Activated effector memory CD4-positive, alpha-beta T cell treated with Interleukin-2 at 50 U/mL for 16 hours (primary cell): ENCODE results near the gene ALDH1L1.
"Not testable (repeated sequence)": the region's sequence is repeated elsewhere in the genome, so short reads cannot be mapped to it uniquely, and the experiment has no call there.

Source experiments
- DNase-seq: peaks from one replicate; pipeline ENCODE4 v3.0.0-alpha.2; 2020

Gene ALDH1L1

DNA sequence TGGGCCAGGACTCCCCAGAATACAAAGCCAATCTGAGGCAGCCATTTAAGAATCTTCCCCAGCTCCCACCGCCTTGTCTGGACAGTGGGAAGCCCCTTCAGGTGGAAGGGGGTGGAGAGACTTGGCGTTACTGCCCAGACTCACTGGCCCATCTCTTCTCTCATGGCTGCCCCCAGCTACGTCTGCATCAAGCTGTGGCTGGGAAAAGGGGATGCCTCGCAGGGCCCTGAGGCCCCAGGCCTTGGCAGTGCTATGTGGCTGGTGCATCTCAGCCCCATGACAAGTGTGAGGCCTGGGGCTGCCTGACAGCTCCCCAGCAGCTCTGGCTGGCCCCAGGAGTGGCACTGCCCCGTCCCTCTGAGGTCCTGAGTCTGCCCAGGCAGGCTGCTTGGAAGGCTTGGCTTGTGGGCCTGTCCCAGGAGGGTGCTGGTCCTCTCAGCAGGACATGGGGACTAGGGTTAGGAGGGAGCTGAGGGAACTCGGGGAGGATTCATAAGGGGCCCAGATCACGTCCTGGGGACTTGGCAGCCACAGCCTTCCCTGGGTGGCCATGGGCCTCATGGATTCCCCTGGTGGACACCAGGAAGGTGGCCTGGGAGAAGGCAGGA lies 76.3 kb downstream of the ALDH1L1 start:
- no peak for DNase-seq

DNA sequence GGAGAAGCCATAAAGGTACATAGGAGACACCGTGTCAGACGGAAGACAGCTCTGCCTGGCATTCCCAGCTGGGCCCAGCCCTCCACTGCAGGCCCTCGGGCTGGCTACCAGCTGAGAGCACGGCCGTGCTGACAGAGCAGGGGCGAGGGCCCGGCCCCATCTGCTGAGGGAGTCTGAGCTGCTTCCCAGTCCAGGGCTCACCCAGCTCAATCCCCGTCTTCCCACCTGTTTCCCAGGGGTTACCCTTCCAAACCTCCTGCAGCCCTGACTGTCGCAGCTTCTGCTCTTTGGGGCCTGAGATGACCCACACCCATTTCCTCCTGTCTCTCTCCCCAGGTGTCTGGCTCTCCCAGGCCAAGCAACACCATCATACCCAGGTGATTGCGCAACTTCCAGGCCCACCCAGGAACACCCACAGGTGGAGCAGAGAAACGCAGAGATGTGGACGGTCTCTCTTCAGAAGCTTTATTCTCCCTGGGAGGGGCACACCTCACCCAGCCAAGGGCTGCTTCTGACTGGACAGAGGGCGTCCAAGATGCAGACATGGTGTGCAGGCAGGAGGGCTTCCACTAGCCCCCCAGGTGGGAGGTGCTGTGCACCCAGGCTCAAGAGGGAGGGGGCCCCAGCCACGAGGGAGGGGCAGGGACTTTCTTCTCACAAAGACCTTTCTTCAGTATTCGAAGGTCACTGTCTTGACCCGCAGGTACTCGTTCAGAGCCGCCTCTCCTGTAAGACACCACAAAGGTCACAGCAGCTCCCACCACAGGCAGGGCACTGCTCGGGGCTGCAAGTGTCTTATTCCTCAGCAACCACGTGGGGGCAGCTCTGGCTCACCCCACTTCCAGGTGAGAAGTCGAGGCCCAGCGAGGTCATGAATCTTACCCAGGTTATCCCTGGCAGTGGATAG lies 77.0 kb downstream of the ALDH1L1 start:
- no peak for DNase-seq

GRCh38 chr3:126102530-126102951 lies 77.8 kb downstream of the ALDH1L1 start:
- no peak for DNase-seq

- DNase-seq: no peak
These were observed 78.4 kb downstream of the ALDH1L1 start for GRCh38 chr3:126102011-126102410.

GRCh38 chr3:126101521-126101982 lies 78.8 kb downstream of the ALDH1L1 start:
- DNase-seq: no peak

DNA sequence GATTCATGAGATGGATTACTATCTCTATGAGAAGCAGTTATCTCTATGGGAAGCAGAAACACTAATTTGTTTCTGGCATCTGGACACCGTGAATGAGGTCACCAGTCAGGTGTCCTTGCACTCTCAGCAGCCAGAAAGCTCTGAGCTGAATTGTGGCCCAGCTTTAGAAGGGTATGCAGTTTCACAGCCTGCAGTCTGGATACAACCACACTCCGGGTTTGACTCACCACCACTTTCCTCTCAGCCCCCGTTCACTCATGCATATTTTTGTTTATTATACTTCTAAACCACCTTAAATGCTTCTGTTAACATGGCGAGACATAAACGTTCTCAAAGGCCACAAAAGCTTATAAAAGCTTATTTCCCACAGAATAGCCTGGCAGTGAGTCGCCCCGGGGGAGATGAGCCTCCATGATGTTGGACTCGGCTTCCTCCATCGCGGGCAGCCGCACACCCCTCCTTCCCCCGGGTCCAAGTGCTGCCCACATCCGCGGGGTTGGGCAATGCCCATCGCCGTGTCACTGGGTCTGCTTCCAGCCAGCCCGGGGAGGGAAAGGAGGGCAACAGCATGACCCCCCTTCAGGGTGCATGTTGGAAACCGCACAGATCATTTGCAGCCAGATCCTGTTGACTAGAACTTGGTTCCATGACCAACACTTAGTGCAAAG lies 79.6 kb downstream of the ALDH1L1 start:
- no peak for DNase-seq

DNA sequence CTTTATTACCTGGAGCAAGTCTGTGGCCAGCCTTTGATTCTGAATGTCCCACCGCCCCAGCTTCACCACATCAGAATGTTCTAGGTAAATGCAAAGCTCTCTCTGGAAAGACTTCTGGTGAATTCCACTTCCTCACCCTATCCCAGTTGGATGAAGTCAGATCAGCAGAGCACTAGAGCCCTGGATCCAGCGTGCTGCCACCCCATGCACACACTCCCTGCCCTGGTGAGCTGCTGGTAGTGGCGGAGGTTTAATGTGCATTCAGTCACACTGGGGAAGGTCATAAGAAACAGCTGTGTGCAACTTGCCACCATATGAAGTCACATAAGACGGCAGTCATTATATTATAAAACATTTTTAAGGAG lies 80.1 kb downstream of the ALDH1L1 start:
- DNase-seq: no peak

- DNase-seq: no peak
These were observed 82.0 kb downstream of the ALDH1L1 start for GRCh38 chr3:126098391-126098858.

DNA sequence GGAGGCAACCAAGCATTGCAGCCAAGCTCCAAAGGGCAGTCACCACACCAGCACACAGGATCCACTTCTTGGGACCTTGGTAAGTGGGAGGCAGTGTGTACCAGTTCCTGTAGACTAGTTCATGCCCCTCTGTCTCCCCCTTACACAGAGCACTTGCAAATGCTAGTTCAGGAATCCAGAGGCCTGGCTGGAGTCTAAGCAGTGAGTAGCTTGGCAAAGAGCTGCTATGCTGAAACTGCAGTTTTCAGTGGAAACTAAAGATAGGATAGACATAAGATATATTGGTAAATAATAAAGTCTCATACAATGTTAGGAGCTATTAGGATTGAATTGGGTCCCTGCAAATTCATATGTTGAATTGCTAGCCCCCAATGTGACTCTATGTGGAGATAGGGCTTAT lies 82.6 kb downstream of the ALDH1L1 start:
- no peak for DNase-seq

- DNase-seq: not testable (repeated sequence)
These were observed 84.1 kb downstream of the ALDH1L1 start for GRCh38 chr3:126096274-126096673.

- not testable (repeated sequence) for DNase-seq
These were observed 88.3 kb downstream of the ALDH1L1 start for GRCh38 chr3:126092128-126092527.

GRCh38 chr3:126087552-126088175 lies 92.7 kb downstream of the ALDH1L1 start:
- no peak for DNase-seq

DNA sequence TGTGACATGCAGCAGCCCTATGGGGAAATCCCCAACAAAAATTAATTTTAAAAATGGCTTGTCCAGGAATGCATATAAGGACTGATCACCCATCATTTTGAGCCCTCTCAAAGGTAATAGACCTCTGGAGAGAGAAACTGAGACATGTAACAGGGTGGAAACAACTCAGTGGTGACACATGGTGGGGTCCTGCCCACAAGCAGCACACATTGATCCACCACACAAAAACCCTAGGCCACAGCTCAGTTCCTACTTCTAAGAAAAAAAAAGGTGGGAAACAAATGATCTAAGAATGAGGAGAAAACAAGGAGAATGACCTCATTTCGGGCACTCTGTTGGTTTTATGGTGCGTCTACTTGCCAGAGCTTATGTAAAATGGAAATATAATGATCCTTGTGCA lies 94.5 kb downstream of the ALDH1L1 start:
- DNase-seq: no peak

GRCh38 chr3:126085276-126085675 lies 95.1 kb downstream of the ALDH1L1 start:
- DNase-seq: no peak

DNA sequence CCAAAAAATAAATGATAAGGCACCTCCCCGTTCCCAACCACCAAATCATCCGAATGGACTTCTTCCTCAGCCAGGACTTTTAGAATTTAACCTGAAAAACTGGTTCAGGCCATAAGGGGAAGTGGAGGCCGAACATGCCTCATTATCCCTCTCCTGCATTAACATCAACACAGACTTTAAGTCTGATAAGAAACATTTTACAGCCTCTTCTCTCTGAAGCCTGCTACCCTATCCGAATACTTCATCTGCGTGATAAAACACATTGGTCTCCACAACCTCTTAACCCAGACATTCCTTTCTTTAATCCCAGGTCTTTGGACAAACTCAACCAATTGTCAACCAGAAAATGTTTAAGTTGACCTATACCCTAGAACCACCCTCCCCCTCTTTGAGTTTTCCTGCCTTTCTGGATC lies 95.6 kb downstream of the ALDH1L1 start:
- no peak for DNase-seq

- DNase-seq: peak; percentile 81
These were observed 96.2 kb downstream of the ALDH1L1 start, which contains the start of gene SLC41A3 for GRCh38 chr3:126083913-126084767. SLC41A3 (minus strand) TSS chr3:126084124; CDS start chr3:126068219, 15,905 bp downstream.

DNA sequence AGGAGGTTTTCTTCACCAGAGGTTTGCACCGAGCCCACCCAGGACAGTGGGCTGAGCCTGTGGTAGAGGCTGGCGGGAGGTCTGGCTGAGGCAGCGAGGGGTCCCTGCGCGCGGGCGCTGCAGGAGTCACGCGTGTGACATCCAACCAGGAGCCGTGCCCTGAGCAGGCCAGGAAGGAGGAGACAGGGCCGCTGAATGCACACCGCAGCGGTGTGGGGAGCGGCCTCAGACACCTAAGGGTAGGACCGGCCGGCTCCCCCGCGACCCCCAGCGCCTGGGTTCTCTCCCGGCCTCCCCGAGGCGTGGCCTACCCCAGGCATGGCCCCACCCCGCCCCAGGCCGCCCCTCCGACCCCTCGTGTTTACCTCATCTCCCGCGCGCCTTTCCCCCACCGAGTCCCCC lies 96.9 kb downstream of the ALDH1L1 start:
- DNase-seq: peak; percentile 34

DNA sequence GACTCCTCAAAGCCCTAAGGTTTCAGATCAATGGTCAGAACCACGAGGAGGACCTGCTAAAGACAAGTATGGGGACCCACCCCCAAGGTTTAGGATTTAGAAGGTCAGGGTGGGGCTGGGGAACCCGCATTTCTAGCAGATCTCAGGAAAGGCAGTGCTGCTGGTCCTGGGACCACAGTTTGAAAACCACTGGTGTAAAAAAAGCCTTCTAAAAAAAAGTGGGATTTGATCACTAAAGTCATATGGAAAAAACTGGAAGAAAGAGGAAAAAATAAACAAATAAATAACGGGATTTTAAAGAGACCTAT lies 97.3 kb downstream of the ALDH1L1 start:
- DNase-seq: no peak

DNA sequence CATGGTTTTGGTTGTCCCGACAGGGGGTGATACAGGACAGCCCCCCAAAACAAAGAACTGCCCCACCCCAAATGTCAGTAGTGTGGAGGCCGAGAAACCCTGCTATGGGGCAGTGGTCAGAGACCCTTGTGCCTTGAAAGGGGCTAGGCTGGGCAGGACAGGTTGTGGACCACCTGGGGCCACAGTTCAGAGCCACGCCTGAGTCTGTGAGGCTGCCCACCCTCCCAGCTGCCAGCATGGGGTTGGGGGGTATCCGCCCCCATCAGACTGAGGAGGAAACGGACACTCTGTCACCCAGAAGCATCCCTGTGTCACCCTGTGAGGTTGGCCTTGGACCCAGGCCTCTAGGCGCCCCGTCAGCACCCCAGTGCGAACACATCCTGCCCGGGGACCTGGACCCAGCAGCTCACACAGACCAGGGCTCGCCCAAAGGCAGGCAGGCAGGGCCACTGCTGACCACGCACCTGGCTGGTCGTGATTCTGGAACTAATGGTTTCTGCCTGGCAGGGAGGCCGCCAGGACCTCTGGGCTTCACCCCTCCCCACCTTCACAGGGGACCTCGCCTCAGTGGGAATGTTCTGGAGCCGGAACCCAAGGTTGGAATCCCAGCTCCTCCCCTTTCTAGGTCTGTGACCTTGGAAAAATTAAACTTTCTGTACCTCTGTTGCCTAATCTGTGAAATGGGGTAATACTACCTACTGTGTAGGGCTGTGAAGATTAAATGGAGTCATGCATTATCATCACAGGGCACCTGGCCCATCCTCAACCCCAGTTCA lies 97.8 kb downstream of the ALDH1L1 start:
- DNase-seq: no peak

DNA sequence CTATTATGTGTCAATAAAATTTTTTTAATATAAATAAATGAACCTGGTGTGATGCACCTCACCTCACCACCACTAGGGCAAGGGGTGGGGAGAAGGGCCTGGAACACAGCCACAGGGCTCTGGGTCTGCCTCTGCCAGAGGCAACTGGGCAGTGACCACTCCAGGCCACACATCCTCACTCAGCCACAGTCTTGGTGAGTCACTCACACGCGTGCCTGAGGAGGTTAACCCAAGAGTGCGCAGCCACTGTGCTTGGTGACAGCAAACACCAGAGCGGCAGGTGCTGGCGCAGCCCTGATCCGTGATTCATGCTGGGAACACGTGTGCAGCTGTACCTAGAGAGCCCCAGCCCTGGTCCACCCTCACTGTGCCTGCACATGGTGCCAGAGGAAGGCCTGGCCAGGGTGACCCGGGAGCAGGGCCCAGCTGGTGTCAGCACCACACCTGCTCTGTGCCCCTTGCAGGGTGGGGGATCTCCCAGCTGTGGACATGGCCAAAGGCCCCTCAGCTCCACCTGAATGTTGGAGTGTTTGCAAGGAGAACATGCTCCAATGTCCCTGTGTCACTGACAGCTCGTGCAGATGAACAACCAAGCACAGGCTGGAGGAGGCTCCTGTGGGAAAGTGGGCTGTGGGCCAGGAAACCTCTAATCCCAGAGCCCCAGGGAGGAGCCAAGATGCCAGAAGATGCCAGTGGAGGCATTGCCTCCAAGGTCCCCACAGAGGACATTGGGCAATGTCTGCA lies 98.6 kb downstream of the ALDH1L1 start:
- no peak for DNase-seq

- DNase-seq: no peak
These were observed 99.4 kb downstream of the ALDH1L1 start for GRCh38 chr3:126080970-126081369.
